T1000 (cell line): Measurements from ENCODE around the gene COL10A1.

Source experiments
- DNase-seq: peaks from one replicate; lab custom pipeline; 2025; ENCODE audit warnings: mixed read lengths; lab: John Stamatoyannopoulos, UW

The COL10A1 gene

DNA sequence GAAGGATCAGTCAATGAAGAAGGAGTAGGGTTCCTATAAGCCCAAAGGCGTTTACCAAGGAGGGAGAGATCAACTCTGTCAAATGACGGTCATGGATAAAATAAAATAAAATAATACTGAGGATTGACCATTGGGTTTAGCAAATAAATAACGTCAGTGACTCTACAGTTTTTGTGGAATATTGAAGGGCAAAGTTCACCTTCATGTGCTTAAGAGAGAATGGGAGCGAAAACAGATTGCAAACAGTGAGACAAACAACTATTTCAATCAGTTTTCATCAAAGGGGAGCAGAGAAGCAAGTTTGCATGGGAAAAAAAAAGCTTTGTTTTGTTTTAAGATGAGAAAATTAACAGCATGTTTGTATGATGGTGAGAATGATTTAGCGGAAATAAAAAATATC is 42.9 kb downstream of the COL10A1 start:
- no peak for DNase-seq

DNA sequence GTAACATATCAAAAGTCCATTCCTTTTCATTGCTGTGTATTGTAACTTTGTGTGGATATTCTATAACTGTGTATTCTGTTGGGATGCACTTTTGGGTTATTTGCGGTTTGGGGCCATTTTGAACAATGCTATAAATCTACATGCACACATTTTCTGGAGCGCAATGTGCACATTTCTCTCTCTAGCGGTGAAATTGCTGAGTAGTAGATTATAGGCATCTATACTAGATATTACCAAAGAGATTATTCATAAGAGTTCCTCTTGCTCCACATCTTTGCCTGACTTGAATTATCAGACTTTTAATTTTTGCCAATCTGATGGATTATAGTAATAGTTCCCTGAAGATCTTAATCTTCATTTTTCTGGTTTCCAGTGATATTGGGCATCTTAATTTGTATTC is 47.0 kb downstream of the COL10A1 start:
- no peak for DNase-seq

DNA sequence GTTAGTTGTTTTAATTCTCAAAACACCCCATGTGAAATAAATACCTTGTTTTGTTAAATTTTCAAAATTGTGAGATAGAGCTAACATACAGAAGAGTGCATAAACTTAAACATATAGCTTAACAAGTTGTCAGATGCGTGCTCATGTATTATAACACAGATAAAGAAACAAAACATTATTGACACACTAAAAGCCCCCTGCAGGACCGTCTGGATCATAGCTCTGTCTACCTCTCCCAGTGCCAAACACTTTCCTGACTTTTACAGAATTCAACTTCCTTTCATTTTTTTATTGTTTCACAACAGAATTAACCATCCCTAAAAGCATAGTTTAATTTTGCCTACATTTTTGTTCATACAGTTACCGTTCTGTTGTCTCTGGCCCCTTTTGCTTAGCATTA is 47.4 kb downstream of the COL10A1 start:
- no peak for DNase-seq

DNA sequence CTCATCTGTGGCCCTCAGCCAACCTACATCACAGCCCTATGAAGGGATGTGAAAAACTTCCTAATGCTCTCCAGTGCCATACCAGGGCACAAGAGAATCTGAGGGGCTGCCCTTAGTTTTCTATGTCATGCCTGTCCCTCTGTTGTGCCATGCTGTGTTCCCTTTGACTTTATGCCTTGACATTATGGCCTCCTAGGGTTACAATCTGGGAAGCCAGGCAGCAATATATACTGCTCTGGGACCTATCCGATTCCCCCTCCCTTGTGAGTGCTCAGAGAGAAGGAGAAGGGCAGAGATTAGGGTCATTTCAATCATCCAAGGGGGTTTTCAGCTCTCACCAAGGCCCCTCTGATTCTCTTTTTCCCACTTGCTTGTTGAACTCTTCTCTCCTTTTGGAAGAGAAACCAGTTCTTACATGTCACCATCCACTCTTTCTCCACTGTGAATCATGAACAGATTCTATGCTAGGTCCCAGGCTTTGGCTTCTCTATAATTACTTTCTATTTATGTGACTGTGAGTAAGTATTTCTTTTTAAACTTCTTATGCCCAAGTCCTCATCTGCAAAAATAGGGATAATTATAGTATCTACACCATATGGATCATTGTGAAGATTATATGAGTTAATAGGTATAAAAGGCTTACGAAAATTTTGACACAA is 51.1 kb downstream of the COL10A1 start:
- DNase-seq, result no peak

DNA sequence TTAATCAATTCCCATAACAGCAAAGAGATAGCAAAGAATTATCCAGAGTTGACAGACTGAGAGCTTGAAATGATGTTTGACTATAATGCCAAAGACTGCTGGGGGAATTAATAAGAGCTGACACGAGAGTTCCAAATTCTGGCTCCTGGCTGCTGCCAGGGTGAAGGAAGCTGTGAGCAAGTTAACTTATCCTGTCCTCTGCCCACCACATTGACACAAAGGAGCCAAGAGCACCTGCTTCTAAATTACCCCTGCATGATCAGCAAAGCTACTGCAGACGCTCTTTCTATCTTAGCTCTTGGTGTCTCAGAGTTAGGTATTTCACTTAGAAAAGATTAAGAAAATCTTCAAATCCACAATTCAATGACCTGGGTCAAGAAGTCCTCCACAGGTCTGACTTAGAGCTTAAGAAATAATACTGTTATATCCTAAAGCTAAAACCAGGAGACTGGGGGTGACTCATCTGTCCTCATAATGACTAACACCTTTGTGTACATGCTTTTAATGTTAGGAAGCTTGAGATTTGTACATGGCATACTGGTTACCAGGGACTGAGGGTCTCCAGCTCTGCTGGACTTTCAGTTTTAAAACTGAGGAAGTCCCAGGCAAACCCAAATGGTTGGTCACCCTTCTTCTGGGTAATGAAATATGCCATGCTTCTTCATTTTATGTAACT is 52.0 kb downstream of the COL10A1 start:
- no peak for DNase-seq

DNA sequence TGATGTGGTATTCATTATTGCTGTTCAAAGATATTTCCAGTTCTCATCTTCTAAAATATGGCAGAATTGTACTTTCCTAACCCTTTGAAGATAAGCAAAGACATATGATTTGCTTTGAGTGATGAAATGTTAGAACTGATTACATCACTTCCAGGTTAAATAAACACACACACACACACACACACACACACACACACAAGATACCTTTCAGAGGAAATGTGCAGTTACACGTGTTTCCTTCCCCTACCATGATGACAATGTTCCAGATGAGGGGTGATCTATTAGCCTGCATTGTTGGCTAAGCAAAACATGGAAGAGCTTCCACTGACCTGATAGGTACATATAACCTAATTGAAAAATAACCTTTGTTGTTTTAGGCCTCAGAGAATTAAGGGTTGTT is 53.6 kb downstream of the COL10A1 start:
- DNase-seq, result no peak

DNA sequence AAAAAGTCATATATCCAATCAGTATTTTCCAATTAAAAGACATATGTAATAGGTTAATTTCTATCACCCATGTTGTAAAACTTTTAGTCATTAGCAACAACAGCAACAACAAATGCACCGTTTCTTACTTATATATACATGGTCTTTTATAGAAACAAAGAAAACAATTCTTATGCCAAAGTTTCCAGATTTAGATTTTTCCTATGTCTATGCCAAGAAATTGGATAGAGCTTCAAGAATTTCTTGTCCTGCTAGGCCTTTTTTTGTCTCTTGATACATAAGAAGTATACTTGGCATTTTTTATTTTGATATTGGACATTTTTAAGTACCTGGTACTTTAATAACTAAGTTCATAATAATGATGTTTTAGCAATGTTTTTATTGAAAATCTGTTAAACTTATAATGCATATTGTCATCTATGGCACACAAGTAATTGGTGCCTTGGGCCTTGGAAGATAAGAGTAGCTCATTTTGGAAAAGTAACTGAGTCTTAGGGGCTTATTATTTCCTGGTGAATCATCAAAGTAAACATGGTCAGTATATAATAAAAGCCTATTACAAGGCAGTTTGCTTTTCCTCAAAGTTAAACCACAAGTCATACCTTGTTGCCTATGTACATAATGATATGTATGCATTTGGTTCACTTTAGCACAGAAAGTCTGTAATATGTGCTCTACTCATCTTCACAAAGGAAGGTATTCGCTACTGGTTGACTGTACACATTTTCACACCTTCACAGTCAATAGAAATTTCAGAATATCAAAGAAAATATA is 55.1 kb downstream of the COL10A1 start:
- DNase-seq, result no peak

DNA sequence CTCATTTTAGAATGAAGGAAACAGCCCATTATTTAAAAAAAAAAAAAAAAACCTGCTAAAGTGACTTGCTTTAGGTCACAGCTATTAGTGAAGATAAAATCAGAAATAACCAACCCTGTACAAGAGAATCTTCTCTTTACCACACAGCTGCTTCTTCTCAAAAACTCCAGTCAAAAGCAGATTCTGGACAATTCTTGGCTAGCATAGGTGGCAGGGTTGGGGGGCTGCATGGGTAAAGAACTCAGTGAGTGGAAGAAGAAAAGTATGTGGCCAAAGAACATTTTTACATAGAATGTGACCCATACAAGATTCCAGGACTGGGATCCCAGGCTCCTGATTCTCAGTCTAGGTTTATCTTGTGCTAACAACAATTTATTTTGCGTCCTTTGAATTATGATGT is 55.8 kb downstream of the COL10A1 start:
- no peak for DNase-seq
